OCI-LY7 (cell line): ENCODE measurements around the gene PHACTR1. TPM values are rescaled to one million over a fixed set of nuclear protein-coding genes. Genes with fewer than 3 reads are reported as not detected.

Experiments used
- BruUV-seq: library from RNA; stranded (reverse); fragments of 400-500 nt; replicated peaks from 2 replicates; lab custom pipeline; 2021; lab: Mats Ljungman, UMichigan
- CTCF ChIA-PET: fragments of 300-600 bp; sonication (Branson Sonifier 250); formaldehyde crosslinking; loops from one replicate; lab custom pipeline; 2022; ENCODE audit warnings: antibody characterized with exemption; ENCODE audit not compliant: unreplicated experiment; lab: Charles Lee
- POLR2A ChIA-PET: fragments of 300-600 bp; sonication (Branson Sonifier 250); formaldehyde crosslinking; loops from one replicate; lab custom pipeline; 2022; ENCODE audit warnings: antibody characterized with exemption; lab: Charles Lee
- DNase-seq: peaks from one replicate; pipeline ENCODE4 v3.0.0-alpha.2; 2015; ENCODE audit warnings: low spot score
- H2AFZ ChIP-seq: fragments of 200-600 bp; sonication (generic), shearing (Covaris generic); 2 replicates; pipeline ENCODE4 v1.6.1; 2014; ENCODE audit warnings: mild to moderate bottlenecking, antibody characterized with exemption, low read length, moderate library complexity
- H3K27ac ChIP-seq: fragments of 200-600 bp; sonication (generic); 2 replicates; pipeline ENCODE4 v1.5.1; 2014; ENCODE audit warnings: mixed run types, low read depth, mild to moderate bottlenecking, moderate library complexity, low read length, inconsistent platforms; ENCODE audit not compliant: poor library complexity, severe bottlenecking
- H3K36me3 ChIP-seq: fragments of 200-600 bp; sonication (generic); 2 replicates; pipeline ENCODE4 v1.6.1; 2014; ENCODE audit warnings: mild to moderate bottlenecking, antibody characterized with exemption, low read length, moderate library complexity, mixed read lengths; ENCODE audit not compliant: insufficient read depth
- H3K4me1 ChIP-seq: fragments of 200-600 bp; sonication (generic); 2 replicates; pipeline ENCODE4 v1.5.1; 2014; ENCODE audit warnings: mild to moderate bottlenecking, low read length; ENCODE audit not compliant: insufficient read depth, poor library complexity, severe bottlenecking
- H3K4me2 ChIP-seq: fragments of 200-600 bp; sonication (generic); 2 replicates; pipeline ENCODE4 v1.6.1; 2014; ENCODE audit warnings: mild to moderate bottlenecking, low read length
- H3K4me3 ChIP-seq: fragments of 200-600 bp; sonication (generic); 2 replicates; pipeline ENCODE4 v1.5.1; 2014; ENCODE audit warnings: mild to moderate bottlenecking, low read depth, low read length; ENCODE audit not compliant: poor library complexity, severe bottlenecking
- H3K79me2 ChIP-seq: fragments of 200-600 bp; sonication (generic); 2 replicates; pipeline ENCODE4 v1.6.1; 2016; ENCODE audit warnings: low read depth, mild to moderate bottlenecking, low read length, moderate library complexity, mixed read lengths; ENCODE audit not compliant: insufficient read depth
- H3K9me2 ChIP-seq: fragments of 200-600 bp; sonication (generic); 2 replicates; pipeline ENCODE4 v1.6.1; 2016; ENCODE audit warnings: mild to moderate bottlenecking, low read length, mixed read lengths; ENCODE audit not compliant: insufficient read depth
- H3K9me3 ChIP-seq: fragments of 200-600 bp; sonication (generic); 2 replicates; pipeline ENCODE4 v1.6.1; 2014; ENCODE audit warnings: mild to moderate bottlenecking, mixed run types, low read length, mixed read lengths
- H4K20me1 ChIP-seq: fragments of 200-600 bp; sonication (generic); 2 replicates; pipeline ENCODE4 v1.6.1; 2014; ENCODE audit warnings: mild to moderate bottlenecking, antibody characterized with exemption, low read length, moderate library complexity, mixed read lengths; ENCODE audit not compliant: insufficient read depth
- CTCF ChIP-seq: fragments of 200-600 bp; sonication (generic); conservative IDR thresholded peaks from 2 replicates; pipeline ENCODE4 v1.5.1; 2014; ENCODE audit warnings: mild to moderate bottlenecking, antibody characterized with exemption, low read length, moderate library complexity, mixed read lengths
- EZH2phosphoT487 ChIP-seq: fragments of 200-600 bp; sonication (generic); IDR thresholded peaks from 2 replicates; pipeline ENCODE4 v1.6.1; 2018; ENCODE audit warnings: low read depth, borderline replicate concordance, mild to moderate bottlenecking, mixed run types, antibody characterized with exemption, low read length, moderate library complexity, mixed read lengths
- intact Hi-C: fragments of 100-400 bp; cut with micrococcal nuclease; formaldehyde crosslinking; loops from one replicate; pipeline ENCODE4 v1.10.0; 2022; ENCODE audit not compliant: unreplicated experiment
- total RNA-seq, 2 experiments: library from RNA; depleted of rRNA in 1 of 2; stranded (reverse); fragments of >200 nt in 1 of 2; shearing (Covaris generic) in 1 of 2; gene quantifications; 2 replicates each; pipeline ENCODE4 v1.2.3, GENCODE V29; 2014 to 2022

Gene PHACTR1
- total RNA-seq, 2 experiments from 2014 or later, result 25.1 to 46.6 TPM

DNA sequence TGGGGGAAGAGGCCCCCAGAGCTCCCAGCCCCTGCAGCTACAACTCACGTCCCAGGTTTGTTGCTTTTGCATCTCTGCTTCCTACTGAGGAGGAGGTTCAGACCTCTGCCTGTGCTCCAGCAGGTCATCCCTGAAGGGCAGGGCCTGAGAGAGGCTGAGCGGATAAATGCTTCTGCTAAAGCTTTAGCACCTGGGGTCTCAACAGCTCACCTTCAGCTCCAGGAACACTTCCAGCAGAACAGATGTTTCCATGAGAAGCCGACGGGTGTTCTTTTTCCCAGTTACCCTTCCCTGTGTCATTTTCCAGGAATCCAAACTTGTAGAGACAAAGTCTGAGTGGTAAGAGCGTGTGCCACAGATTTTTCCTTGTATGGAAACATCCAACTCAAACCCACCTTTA, 403.0 kb downstream of the PHACTR1 start:
- H3K27ac ChIP-seq, result no peak overlapping the region
- TF ChIP-seq CTCF (no peak), EZH2phosphoT487 (no peak)
- BruUV-seq, result no TSS peak
- H3K9me2 ChIP-seq, result no peaks in the 10 kb centered on the region
- intact Hi-C loops, result no loop called here
- CTCF ChIA-PET, result no interaction called here
- no peaks in the 10 kb centered on the region for H3K79me2 ChIP-seq
- no peaks in the 10 kb centered on the region for H3K36me3 ChIP-seq
- POLR2A ChIA-PET, result no interaction called here
- H2AFZ ChIP-seq, result no peak overlapping the region
- no peaks in the 10 kb centered on the region for H3K4me1 ChIP-seq
- no peaks in the 10 kb centered on the region for H4K20me1 ChIP-seq
- H3K4me3 ChIP-seq, result no peak overlapping the region
- H3K4me2 ChIP-seq, result no peak overlapping the region
- DNase-seq, result no peak
- no peaks in the 10 kb centered on the region for H3K9me3 ChIP-seq

DNA sequence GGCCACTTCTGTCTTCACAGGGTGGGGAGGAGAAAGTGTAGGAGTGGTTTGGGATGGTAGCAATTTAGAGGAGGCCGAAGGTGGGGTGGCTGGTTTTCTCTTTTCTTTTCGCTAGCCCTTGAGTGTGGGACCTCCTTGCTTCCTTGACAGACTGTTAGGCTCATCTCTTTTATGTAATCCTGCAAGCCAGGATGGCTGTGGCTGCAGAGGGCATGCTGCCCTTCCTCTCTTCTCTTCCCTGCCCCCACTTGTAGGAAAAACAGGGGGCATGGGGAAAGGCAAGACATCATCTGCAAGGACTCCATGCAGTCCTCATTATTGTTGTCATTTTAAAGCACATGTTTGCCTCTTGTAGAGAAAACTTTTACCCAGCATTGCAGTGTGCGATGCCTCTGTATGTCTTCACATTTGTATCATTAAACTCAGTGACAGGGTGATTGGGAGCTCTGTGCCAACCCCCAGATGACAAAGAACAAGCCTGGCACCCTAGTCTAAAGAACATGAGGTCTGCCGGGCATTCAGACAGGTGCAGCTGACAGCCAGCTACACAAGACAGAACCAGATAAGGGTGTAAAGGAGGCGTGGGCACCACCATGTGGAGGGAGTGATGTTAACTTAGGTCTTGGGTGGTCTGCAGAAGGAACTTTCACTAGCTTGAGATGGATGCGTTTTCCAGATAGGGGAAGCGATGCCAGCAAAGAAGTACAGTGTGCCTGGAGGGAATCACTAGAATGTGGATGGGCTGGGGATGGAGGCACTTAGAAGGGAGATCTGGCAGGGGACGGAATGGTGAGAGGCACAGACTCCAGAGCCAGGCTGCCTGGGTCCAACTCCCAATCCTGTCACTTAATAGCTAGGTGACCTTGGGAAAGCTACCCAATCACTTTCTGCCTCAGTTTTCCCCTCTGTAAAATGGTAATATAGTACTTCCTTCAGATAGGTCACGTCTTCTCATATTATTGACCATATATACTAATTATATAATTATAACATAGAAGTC, 404.2 kb downstream of the PHACTR1 start:
- Histone ChIP-seq H3K9me3 (no peaks in the 10 kb centered on the region), H2AFZ (no peak overlapping the region), H3K4me1 (no peaks in the 10 kb centered on the region), H3K4me2 (no peak overlapping the region), H3K9me2 (no peaks in the 10 kb centered on the region), H3K79me2 (no peaks in the 10 kb centered on the region), H4K20me1 (no peaks in the 10 kb centered on the region), H3K4me3 (no peak overlapping the region), H3K27ac (no peak overlapping the region), H3K36me3 (no peaks in the 10 kb centered on the region)
- no TSS peak for BruUV-seq
- TF ChIP-seq CTCF, result no peak; the same call in 1 of the 2 replicates
- no peak for TF ChIP-seq EZH2phosphoT487
- ChIA-PET POLR2A (no interaction called here), CTCF (no interaction called here)
- peak; percentile 4 for DNase-seq
- intact Hi-C loops, result no loop called here

GRCh38 chr6:13124131-13124530, 407.6 kb downstream of the PHACTR1 start:
- Histone ChIP-seq H3K79me2 (no peaks in the 10 kb centered on the region), H3K4me1 (no peaks in the 10 kb centered on the region), H3K4me2 (no peak overlapping the region), H3K36me3 (no peaks in the 10 kb centered on the region), H4K20me1 (no peaks in the 10 kb centered on the region), H3K27ac (no peak overlapping the region), H2AFZ (no peak overlapping the region), H3K4me3 (no peak overlapping the region), H3K9me3 (no peaks in the 10 kb centered on the region), H3K9me2 (no peaks in the 10 kb centered on the region)
- no TSS peak for BruUV-seq
- ChIA-PET POLR2A (interaction anchor here (1.3 kb wide), 1 partner anchor 10 kb away, joined by 4 read pairs; no protein-coding TSS in a partner anchor), CTCF (no interaction called here)
- TF ChIP-seq EZH2phosphoT487 (no peak), CTCF (no peak)
- intact Hi-C loops, result no loop called here
- no peak for DNase-seq
